H9 (cell line): ENCODE results near the gene OR1L4. TPM values are rescaled to one million over a fixed set of nuclear protein-coding genes. Genes with fewer than 3 reads are reported as not detected.

Experiments used
- DNase-seq: peaks from one replicate; pipeline ENCODE4 v3.0.0-alpha.2; 2017
- H2AFZ ChIP-seq: one replicate; pipeline ENCODE4 v1.6.1; 2013; ENCODE audit warnings: mild to moderate bottlenecking, low read length, control low read depth, moderate library complexity
- H2AK5ac ChIP-seq: 2 replicates; pipeline ENCODE4 v1.6.1; 2013; ENCODE audit warnings: low read length, control low read depth, mixed read lengths; ENCODE audit not compliant: insufficient read length
- H2BK120ac ChIP-seq: one replicate; pipeline ENCODE4 v1.6.1; 2013; ENCODE audit warnings: low read depth, mild to moderate bottlenecking, low read length, control low read depth, inconsistent platforms; ENCODE audit not compliant: poor library complexity, severe bottlenecking
- H2BK12ac ChIP-seq: 2 replicates; pipeline ENCODE4 v1.6.1; 2013; ENCODE audit warnings: low read length, control low read depth, mixed read lengths, low read depth; ENCODE audit not compliant: insufficient read length
- H2BK15ac ChIP-seq: 2 replicates; pipeline ENCODE4 v1.6.1; 2013; ENCODE audit warnings: low read depth, low read length, control low read depth
- H2BK20ac ChIP-seq: one replicate; pipeline ENCODE4 v1.6.1; 2013; ENCODE audit warnings: low read depth, mild to moderate bottlenecking, low read length, control low read depth, inconsistent platforms; ENCODE audit not compliant: poor library complexity, severe bottlenecking
- H2BK5ac ChIP-seq: 2 replicates; pipeline ENCODE4 v1.6.1; 2013; ENCODE audit warnings: low read length, control low read depth, mixed read lengths; ENCODE audit not compliant: insufficient read length
- H3K14ac ChIP-seq: 2 replicates; pipeline ENCODE4 v1.6.1; 2013; ENCODE audit warnings: low read length, control low read depth; ENCODE audit not compliant: insufficient read depth
- H3K18ac ChIP-seq: 2 replicates; pipeline ENCODE4 v1.6.1; 2013; ENCODE audit warnings: low read depth, mild to moderate bottlenecking, mixed read lengths, low read length, control low read depth; ENCODE audit not compliant: insufficient read length
- H3K23ac ChIP-seq: 2 replicates; pipeline ENCODE4 v1.6.1; 2013; ENCODE audit warnings: low read length, control low read depth, mixed read lengths, low read depth; ENCODE audit not compliant: insufficient read length
- H3K23me2 ChIP-seq: 2 replicates; pipeline ENCODE4 v1.6.1; 2013; ENCODE audit warnings: low read depth, mild to moderate bottlenecking, mixed read lengths, low read length, control low read depth; ENCODE audit not compliant: insufficient read length, poor library complexity, severe bottlenecking
- H3K27ac ChIP-seq: 2 replicates; pipeline ENCODE4 v1.5.1; 2013; ENCODE audit warnings: low read length, control low read depth, mixed read lengths, low read depth; ENCODE audit not compliant: insufficient read length
- H3K27me3 ChIP-seq: 2 replicates; pipeline ENCODE4 v1.6.1; 2013; ENCODE audit warnings: low read length, control low read depth, inconsistent platforms; ENCODE audit not compliant: insufficient read depth
- H3K4ac ChIP-seq: 2 replicates; pipeline ENCODE4 v1.6.1; 2013; ENCODE audit warnings: low read depth, mild to moderate bottlenecking, control low read depth, inconsistent platforms, low read length, moderate library complexity
- H3K4me1 ChIP-seq: 2 replicates; pipeline ENCODE4 v1.6.1; 2013; ENCODE audit warnings: low read length, control low read depth, inconsistent platforms; ENCODE audit not compliant: insufficient read depth
- H3K4me2 ChIP-seq: 2 replicates; pipeline ENCODE4 v1.6.1; 2013; ENCODE audit warnings: low read length, control low read depth, mixed read lengths; ENCODE audit not compliant: insufficient read length, insufficient read depth
- H3K56ac ChIP-seq: 2 replicates; pipeline ENCODE4 v1.6.1; 2013; ENCODE audit warnings: low read depth, mild to moderate bottlenecking, mixed read lengths, low read length, control low read depth; ENCODE audit not compliant: insufficient read length
- H3K79me1 ChIP-seq: 2 replicates; pipeline ENCODE4 v1.6.1; 2013; ENCODE audit warnings: low read depth, mild to moderate bottlenecking, moderate library complexity, low read length, control low read depth, inconsistent platforms; ENCODE audit not compliant: insufficient read depth, poor library complexity, severe bottlenecking
- H3K79me2 ChIP-seq: 2 replicates; pipeline ENCODE4 v1.6.1; 2013; ENCODE audit warnings: low read length, control low read depth, inconsistent platforms; ENCODE audit not compliant: insufficient read depth
- H3K9ac ChIP-seq: 2 replicates; pipeline ENCODE4 v1.6.1; 2013; ENCODE audit warnings: low read length, control low read depth, mixed read lengths; ENCODE audit not compliant: insufficient read length; ENCODE audit errors: extremely low read depth
- H3K9me3 ChIP-seq: one replicate; pipeline ENCODE4 v1.6.1; 2013; ENCODE audit warnings: low read depth, low read length, inconsistent platforms; ENCODE audit not compliant: control insufficient read depth
- H3T11ph ChIP-seq: one replicate; pipeline ENCODE4 v1.6.1; 2013; ENCODE audit warnings: mild to moderate bottlenecking, low read length, control low read depth, inconsistent platforms
- H4K20me1 ChIP-seq: one replicate; pipeline ENCODE4 v1.6.1; 2013; ENCODE audit not compliant: control insufficient read depth, insufficient read length, insufficient read depth
- H4K5ac ChIP-seq: 2 replicates; pipeline ENCODE4 v1.6.1; 2013; ENCODE audit warnings: low read depth, mild to moderate bottlenecking, mixed read lengths, low read length, control low read depth; ENCODE audit not compliant: insufficient read length
- H4K8ac ChIP-seq: replicated peaks from 2 replicates; pipeline ENCODE4 v1.6.1; 2013; ENCODE audit warnings: low read length, control low read depth, mixed read lengths, low read depth; ENCODE audit not compliant: insufficient read length
- H4K91ac ChIP-seq: 2 replicates; pipeline ENCODE4 v1.6.1; 2013; ENCODE audit warnings: low read depth, mild to moderate bottlenecking, moderate library complexity, mixed read lengths, low read length, control low read depth; ENCODE audit not compliant: insufficient read length
- H3K27ac Mint-ChIP-seq, 3 experiments: 2 replicates in 2 of 3; 3 replicates in 1 of 3; pipeline ENCODE4 v1.8.0; 2020 to 2021; ENCODE audit warnings: mixed read lengths in 3 of 3, mild to moderate bottlenecking in 1 of 3, moderate library complexity in 1 of 3
- H3K27me3 Mint-ChIP-seq: 2 replicates; pipeline ENCODE4 v1.8.0; 2021; ENCODE audit warnings: low read depth, mild to moderate bottlenecking, moderate library complexity, mixed read lengths
- H3K36me3 Mint-ChIP-seq, 3 experiments: 2 replicates in 2 of 3; 3 replicates in 1 of 3; pipeline ENCODE4 v1.8.0; 2020 to 2021; ENCODE audit warnings: low read depth in 3 of 3, mixed read lengths in 3 of 3; ENCODE audit not compliant: insufficient read depth in 1 of 3
- H3K4me1 Mint-ChIP-seq, 2 experiments: 2 replicates each; pipeline ENCODE4 v1.8.0; 2020; ENCODE audit warnings: mixed read lengths in 2 of 2
- H3K4me3 Mint-ChIP-seq, 2 experiments: 2 replicates in 1 of 2; 3 replicates in 1 of 2; pipeline ENCODE4 v1.8.0; 2020 to 2021; ENCODE audit warnings: mild to moderate bottlenecking in 2 of 2, mixed read lengths in 2 of 2, moderate library complexity in 1 of 2
- H3K9me3 Mint-ChIP-seq, 2 experiments: 2 replicates in 1 of 2; 3 replicates in 1 of 2; pipeline ENCODE4 v1.8.0; 2020; ENCODE audit warnings: mild to moderate bottlenecking in 2 of 2, mixed read lengths in 2 of 2, moderate library complexity in 1 of 2
- WGBS: extraction: QIAGEN DNeasy Blood & Tissue Kit; methylation state at CpG from one replicate; pipeline ENCODE4 v1.1.7; 2013; ENCODE audit warnings: missing lambda C conversion rate, low lambda C conversion rate, mixed read lengths; ENCODE audit not compliant: insufficient read length; ENCODE audit errors: extremely low coverage; 5-methylcytosine and 5-hydroxymethylcytosine counted together
- total RNA-seq: library from RNA; stranded (reverse); gene quantifications from 2 replicates; pipeline ENCODE4 v1.2.1, GENCODE V29; 2021
- TF ChIP-seq, protein P1 (sequence below): fragments of 200-600 bp; sonication (generic); conservative IDR thresholded peaks from 3 replicates; pipeline ENCODE4 v1.8.0; 2021; ENCODE audit warnings: antibody characterized with exemption, mild to moderate bottlenecking

OR1L4 gene
- total RNA-seq, 1 experiment from 2014 or later = not detected

DNA sequence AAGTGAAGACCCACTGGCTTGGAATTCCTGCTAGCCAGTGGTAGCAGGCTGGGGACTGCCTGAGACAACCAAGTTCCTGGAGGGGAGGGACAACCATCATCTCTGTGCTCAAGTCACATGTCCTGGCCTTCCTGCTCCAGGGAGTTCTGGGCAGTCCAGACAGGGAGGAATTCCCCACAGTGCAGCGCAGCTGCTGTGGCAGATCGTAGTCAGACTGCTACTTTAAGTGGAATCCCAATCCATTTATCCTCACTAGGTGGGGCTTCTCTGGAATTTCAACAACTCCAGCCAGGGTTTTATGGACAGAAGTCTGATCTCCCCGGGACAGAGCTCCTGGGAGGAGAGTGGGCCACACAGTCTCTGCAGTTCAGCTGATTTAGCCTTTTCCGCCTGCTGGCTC is 44.0 kb downstream of the OR1L4 start:
- H3K4me1 ChIP-seq = no peaks in the 10 kb centered on the region
- H3K9me3 ChIP-seq = peaks cover 13% of the 10 kb centered on the region
- WGBS = no CpG with 5 or more reads among the region's 4 CpGs
- H3K27me3 ChIP-seq = no peaks in the 10 kb centered on the region
- no peak overlapping the region for H3K23ac ChIP-seq
- no peaks in the 10 kb centered on the region for H3K23me2 ChIP-seq
- H3K4me2 ChIP-seq = no peak overlapping the region
- H3K79me2 ChIP-seq = no peaks in the 10 kb centered on the region
- H3K36me3 Mint-ChIP-seq = peaks cover 0 to 11% (median 2%) of the 10 kb centered on the region in 3 experiments; a peak in 4 of 7 replicates
- H3K4me1 Mint-ChIP-seq = no peaks in the 10 kb centered on the region
- H4K5ac ChIP-seq = no peak overlapping the region
- H2AK5ac ChIP-seq = no peak overlapping the region
- H2AFZ ChIP-seq = no peak overlapping the region
- H2BK20ac ChIP-seq = no peak overlapping the region
- peaks cover 1% of the 10 kb centered on the region for H3K27me3 Mint-ChIP-seq
- no peak overlapping the region for H2BK15ac ChIP-seq
- DNase-seq = no peak
- H4K20me1 ChIP-seq = no peaks in the 10 kb centered on the region
- no peak overlapping the region for H3K27ac ChIP-seq
- no peak overlapping the region for H3K18ac ChIP-seq
- no peak overlapping the region for H2BK5ac ChIP-seq
- H3K4me3 Mint-ChIP-seq = no peak overlapping the region
- no peak overlapping the region for H3T11ph ChIP-seq
- no peak overlapping the region for H3K9ac ChIP-seq
- H2BK12ac ChIP-seq = no peak overlapping the region
- H4K8ac ChIP-seq = no peak overlapping the region
- no peaks in the 10 kb centered on the region for H3K79me1 ChIP-seq
- TF ChIP-seq, protein P1, sequence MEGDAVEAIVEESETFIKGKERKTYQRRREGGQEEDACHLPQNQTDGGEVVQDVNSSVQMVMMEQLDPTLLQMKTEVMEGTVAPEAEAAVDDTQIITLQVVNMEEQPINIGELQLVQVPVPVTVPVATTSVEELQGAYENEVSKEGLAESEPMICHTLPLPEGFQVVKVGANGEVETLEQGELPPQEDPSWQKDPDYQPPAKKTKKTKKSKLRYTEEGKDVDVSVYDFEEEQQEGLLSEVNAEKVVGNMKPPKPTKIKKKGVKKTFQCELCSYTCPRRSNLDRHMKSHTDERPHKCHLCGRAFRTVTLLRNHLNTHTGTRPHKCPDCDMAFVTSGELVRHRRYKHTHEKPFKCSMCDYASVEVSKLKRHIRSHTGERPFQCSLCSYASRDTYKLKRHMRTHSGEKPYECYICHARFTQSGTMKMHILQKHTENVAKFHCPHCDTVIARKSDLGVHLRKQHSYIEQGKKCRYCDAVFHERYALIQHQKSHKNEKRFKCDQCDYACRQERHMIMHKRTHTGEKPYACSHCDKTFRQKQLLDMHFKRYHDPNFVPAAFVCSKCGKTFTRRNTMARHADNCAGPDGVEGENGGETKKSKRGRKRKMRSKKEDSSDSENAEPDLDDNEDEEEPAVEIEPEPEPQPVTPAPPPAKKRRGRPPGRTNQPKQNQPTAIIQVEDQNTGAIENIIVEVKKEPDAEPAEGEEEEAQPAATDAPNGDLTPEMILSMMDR = no peak
- H2BK120ac ChIP-seq = no peak overlapping the region
- H3K9me3 Mint-ChIP-seq = peaks cover 64 to 70% of the 10 kb centered on the region in 2 experiments
- no peak overlapping the region for H3K27ac Mint-ChIP-seq
- H4K91ac ChIP-seq = no peak overlapping the region
- no peak overlapping the region for H3K4ac ChIP-seq
- H3K56ac ChIP-seq = no peak overlapping the region
- H3K14ac ChIP-seq = no peak overlapping the region

Other genes with a start within 250 kb of the OR1L4 start
- gene OR1J1, start 246.1 kb upstream of the OR1L4 start, total RNA-seq = not detected in 2 replicates
- gene OR1J2, start 213.2 kb upstream of the OR1L4 start, total RNA-seq = not detected in 2 replicates
- gene OR1J4, start 204.8 kb upstream of the OR1L4 start, total RNA-seq = not detected in 2 replicates
- not detected in 2 replicates for gene OR1N1, start 196.7 kb upstream of the OR1L4 start, total RNA-seq
- gene OR1N2, start 170.9 kb upstream of the OR1L4 start, total RNA-seq = not detected in 2 replicates
- not detected in 2 replicates for gene OR1L8, start 140.6 kb upstream of the OR1L4 start, total RNA-seq
- not detected in 2 replicates for gene OR1Q1, start 109.3 kb upstream of the OR1L4 start, total RNA-seq
- gene OR1B1, start 66.4 kb upstream of the OR1L4 start, total RNA-seq = not detected in 2 replicates
- gene OR1L1, start 62.3 kb upstream of the OR1L4 start, total RNA-seq = not detected in 2 replicates
- gene OR1L3, start 48.9 kb upstream of the OR1L4 start, total RNA-seq = not detected in 2 replicates
- not detected in 2 replicates for gene OR1L6, start 18.3 kb downstream of the OR1L4 start, total RNA-seq
- gene OR5C1, start 64.9 kb downstream of the OR1L4 start, total RNA-seq = not detected in 2 replicates
- not detected in 2 replicates for gene OR1K1, start 76.1 kb downstream of the OR1L4 start, total RNA-seq
- 24.3 and 25.6 TPM in 2 replicates for gene PDCL, start 104.6 kb downstream of the OR1L4 start, total RNA-seq
- 49.0 and 49.8 TPM in 2 replicates for gene RC3H2, start 181.4 kb downstream of the OR1L4 start, total RNA-seq
- 10.2 and 10.6 TPM in 2 replicates for gene ZBTB6, start 189.3 kb downstream of the OR1L4 start, total RNA-seq
- gene ZBTB26, start 207.5 kb downstream of the OR1L4 start, total RNA-seq = 5.8 and 6.1 TPM in 2 replicates
- gene RABGAP1, start 217.0 kb downstream of the OR1L4 start, total RNA-seq = 31.6 and 33.5 TPM in 2 replicates